ENCODE results near the gene LPCAT1.

- TF ChIP-seq CTCF (IDR thresholded peaks at IDR 0.05; ENCODE audit: low read depth, low read length, poor library complexity, severe bottlenecking), result no peak
- TF ChIP-seq EZH2phosphoT487 (IDR thresholded peaks at IDR 0.05; ENCODE audit: borderline replicate concordance, low read length), result no peak
These were observed 1.9 kb upstream of the LPCAT1 start for GRCh38 chr5:1525624-1526189.
